ENCODE data around the gene KCND3. TPM values are rescaled to one million over a fixed set of nuclear protein-coding genes. Genes with fewer than 3 reads are reported as not detected.
A peak's percentile ranks its signal among the peaks of the same experiment; 100 is the strongest.

Gene KCND3
- total RNA-seq, 1 experiment from 2014 or later = 0.15 TPM

- H3K4me2 ChIP-seq (ENCODE audit: insufficient read depth, insufficient read length, low read length) = no peak overlapping the region
- H3K4me1 ChIP-seq (ENCODE audit: insufficient read depth, low read length) = no peaks in the 10 kb centered on the region
- H3K79me2 ChIP-seq (ENCODE audit: insufficient read depth, low read length) = no peaks in the 10 kb centered on the region
- no peak overlapping the region for H2AFZ ChIP-seq (ENCODE audit: low read length)
- H2BK12ac ChIP-seq (ENCODE audit: insufficient read length, low read depth, low read length) = no peak overlapping the region
- WGBS (ENCODE audit: extremely low coverage, insufficient read length, low lambda C conversion rate) = no CpG with 5 or more reads among the region's 5 CpGs
- Mint-ChIP-seq H3K4me3 (no peak overlapping the region), H3K4me1 (peaks cover 0 to 5% of the 10 kb centered on the region in 2 experiments; a peak in 2 of 4 replicates), H3K27me3 (ENCODE audit: low read depth) (peaks cover 4% of the 10 kb centered on the region), H3K27ac (peak overlapping the region in 1 of 3 experiments; percentile 20; a peak in 2 of 7 replicates), H3K9me3 (peaks cover 3% of the 10 kb centered on the region in 2 experiments; a peak in 3 of 5 replicates), H3K36me3 (ENCODE audit: insufficient read depth in 1 of 3, low read depth in 3 of 3) (0 out of 7 replicates have a peak, but pooled peaks cover 0 to 2% (median 0%) of the 10 kb centered on the region in 3 experiments)
- H3K14ac ChIP-seq (ENCODE audit: insufficient read depth, low read length) = no peak overlapping the region
- DNase-seq = no peak
- H4K8ac ChIP-seq (replicated peaks; ENCODE audit: insufficient read length, low read depth, low read length) = no peak overlapping the region
- no peak overlapping the region for H2BK120ac ChIP-seq (ENCODE audit: low read depth, low read length, poor library complexity, severe bottlenecking)
- H3K27me3 ChIP-seq (ENCODE audit: insufficient read depth, low read length) = no peaks in the 10 kb centered on the region
- no peak overlapping the region for H3K4ac ChIP-seq (ENCODE audit: low read depth, low read length)
- H3K9me3 ChIP-seq (ENCODE audit: control insufficient read depth, low read depth, low read length) = no peaks in the 10 kb centered on the region
- H4K20me1 ChIP-seq (ENCODE audit: control insufficient read depth, insufficient read depth, insufficient read length) = no peaks in the 10 kb centered on the region
- H3K23ac ChIP-seq (ENCODE audit: insufficient read length, low read depth, low read length) = no peak overlapping the region
- no peak overlapping the region for H3K9ac ChIP-seq (ENCODE audit: extremely low read depth, insufficient read length, low read length)
- H4K5ac ChIP-seq (ENCODE audit: insufficient read length, low read depth, low read length) = no peak overlapping the region
- no peak overlapping the region for H2BK5ac ChIP-seq (ENCODE audit: insufficient read length, low read length)
- H4K91ac ChIP-seq (ENCODE audit: insufficient read length, low read depth, low read length) = no peak overlapping the region
- H2BK15ac ChIP-seq (ENCODE audit: low read depth, low read length) = no peak overlapping the region
- no peak overlapping the region for H3K56ac ChIP-seq (ENCODE audit: insufficient read length, low read depth, low read length)
- H3K18ac ChIP-seq (ENCODE audit: insufficient read length, low read depth, low read length) = no peak overlapping the region
- H2AK5ac ChIP-seq (ENCODE audit: insufficient read length, low read length) = no peak overlapping the region
- H3K79me1 ChIP-seq (ENCODE audit: insufficient read depth, low read depth, low read length, poor library complexity, severe bottlenecking) = no peaks in the 10 kb centered on the region
- H3K23me2 ChIP-seq (ENCODE audit: insufficient read length, low read depth, low read length, poor library complexity, severe bottlenecking) = no peaks in the 10 kb centered on the region
- no peak overlapping the region for H3K27ac ChIP-seq (ENCODE audit: insufficient read length, low read depth, low read length)
- TF ChIP-seq CTCF (conservative IDR thresholded peaks at IDR 0.05) = no peak
- H2BK20ac ChIP-seq (ENCODE audit: low read depth, low read length, poor library complexity, severe bottlenecking) = no peak overlapping the region
- H3T11ph ChIP-seq (ENCODE audit: low read length) = no peak overlapping the region
Measured at GRCh38 chr1:111803951-111804350, 185.5 kb downstream of the KCND3 start.

All from H9 (cell line).